ENCODE results near the gene PIK3C2G.

- TF ChIP-seq, protein P1, sequence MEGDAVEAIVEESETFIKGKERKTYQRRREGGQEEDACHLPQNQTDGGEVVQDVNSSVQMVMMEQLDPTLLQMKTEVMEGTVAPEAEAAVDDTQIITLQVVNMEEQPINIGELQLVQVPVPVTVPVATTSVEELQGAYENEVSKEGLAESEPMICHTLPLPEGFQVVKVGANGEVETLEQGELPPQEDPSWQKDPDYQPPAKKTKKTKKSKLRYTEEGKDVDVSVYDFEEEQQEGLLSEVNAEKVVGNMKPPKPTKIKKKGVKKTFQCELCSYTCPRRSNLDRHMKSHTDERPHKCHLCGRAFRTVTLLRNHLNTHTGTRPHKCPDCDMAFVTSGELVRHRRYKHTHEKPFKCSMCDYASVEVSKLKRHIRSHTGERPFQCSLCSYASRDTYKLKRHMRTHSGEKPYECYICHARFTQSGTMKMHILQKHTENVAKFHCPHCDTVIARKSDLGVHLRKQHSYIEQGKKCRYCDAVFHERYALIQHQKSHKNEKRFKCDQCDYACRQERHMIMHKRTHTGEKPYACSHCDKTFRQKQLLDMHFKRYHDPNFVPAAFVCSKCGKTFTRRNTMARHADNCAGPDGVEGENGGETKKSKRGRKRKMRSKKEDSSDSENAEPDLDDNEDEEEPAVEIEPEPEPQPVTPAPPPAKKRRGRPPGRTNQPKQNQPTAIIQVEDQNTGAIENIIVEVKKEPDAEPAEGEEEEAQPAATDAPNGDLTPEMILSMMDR (IDR thresholded peaks at IDR 0.05), result no peak
- no peak for TF ChIP-seq POLR2A (IDR thresholded peaks at IDR 0.05)
These were observed 153.4 kb downstream of the PIK3C2G start for GRCh38 chr12:18414671-18415070.

Measured in thyroid gland (tissue), 4 donors.